K562 (cell line): Measurements from ENCODE around the gene COPS6. TPM values are rescaled to one million over a fixed set of nuclear protein-coding genes. Genes with fewer than 3 reads are reported as not detected.

Experiments
- ATAC-seq: fragments of 200-7000 bp; cut with Tn5 transposase; 3 replicates; pipeline ENCODE4 v1.9.1; 2020; ENCODE audit warnings: moderate library complexity
- BruUV-seq: library from RNA; stranded (reverse); fragments of 400-500 nt; replicated peaks from 2 replicates; lab custom pipeline; 2021; lab: Mats Ljungman, UMichigan
- CTCF ChIA-PET: fragments of 300-600 bp; formaldehyde crosslinking; extraction: SDS; loops from one replicate; lab custom pipeline; 2021; ENCODE audit warnings: low intra/inter-chr PET ratio; lab: Yijun Ruan, JAX
- POLR2A ChIA-PET: fragments of 300-600, 350-650 bp; sonication (Branson Sonifier 250); formaldehyde crosslinking; extraction: SDS; loops from one replicate; lab custom pipeline; 2021; ENCODE audit warnings: antibody characterized with exemption, inconsistent platforms; lab: Yijun Ruan, JAX
- DNase-seq, 4 experiments: peaks; one replicate each; pipeline versions ENCODE4 v3.0.0 to v3.0.0-alpha.2; 2011 to 2018; ENCODE audit warnings: low spot score in 3 of 4, mixed read lengths in 3 of 4; ENCODE audit errors: extremely low read depth in 1 of 4
- FAIRE-seq: peaks from 2 replicates; lab custom pipeline; 2011; peaks lifted over from hg19 to GRCh38; lab: Jason Lieb, UNC
- H2AFZ ChIP-seq: 2 replicates; pipeline ENCODE4 v1.6.0; 2011; ENCODE audit warnings: low read depth, low read length, control low read depth, inconsistent platforms
- H3K27ac ChIP-seq: fragments of 200-600 bp; 3 replicates; pipeline ENCODE4 v1.8.0; 2011; ENCODE audit warnings: low read depth, mild to moderate bottlenecking, control low read depth, inconsistent platforms, low read length, moderate library complexity, mixed read lengths; ENCODE audit errors: extremely low read depth
- H3K27me3 ChIP-seq, 2 experiments: fragments of 300-600 bp in 1 of 2; 2 replicates in 1 of 2; 3 replicates in 1 of 2; pipeline versions ENCODE4 v1.6.0 to v1.8.0; 2011; ENCODE audit warnings: inconsistent platforms in 2 of 2, low read length in 2 of 2, mild to moderate bottlenecking in 1 of 2, mixed read lengths in 1 of 2, moderate library complexity in 1 of 2; ENCODE audit not compliant: control insufficient read depth in 2 of 2, insufficient read depth in 2 of 2
- H3K36me3 ChIP-seq: fragments of 300-600 bp; 3 replicates; pipeline ENCODE4 v1.8.0; 2011; ENCODE audit warnings: mild to moderate bottlenecking, low read length, inconsistent platforms; ENCODE audit not compliant: control insufficient read depth, insufficient read depth
- H3K4me1 ChIP-seq, 2 experiments: fragments of 200-600 bp in 1 of 2; replicated peaks in 1 of 2; 2 replicates in 1 of 2; 3 replicates in 1 of 2; pipeline versions ENCODE4 v1.5.1 to v1.8.0; 2011; ENCODE audit warnings: inconsistent platforms in 2 of 2, low read length in 2 of 2, mild to moderate bottlenecking in 1 of 2, mixed read lengths in 1 of 2, moderate library complexity in 1 of 2; ENCODE audit not compliant: control insufficient read depth in 2 of 2, insufficient read depth in 2 of 2
- H3K4me2 ChIP-seq: 2 replicates; pipeline ENCODE4 v1.6.1; 2011; ENCODE audit warnings: low read length, control low read depth, inconsistent platforms, mixed read lengths; ENCODE audit not compliant: insufficient read depth
- H3K4me3 ChIP-seq: fragments of 200-600 bp; sonication (generic), shearing (Covaris generic); 2 replicates; pipeline ENCODE4 v1.5.1; 2016; ENCODE audit warnings: control low read depth, inconsistent platforms
- H3K79me2 ChIP-seq: fragments of 200-600 bp; 3 replicates; pipeline ENCODE4 v1.8.0; 2011; ENCODE audit warnings: low read length, inconsistent platforms; ENCODE audit not compliant: control insufficient read depth, insufficient read depth
- H3K9ac ChIP-seq, 2 experiments: 2 replicates each; pipeline versions ENCODE4 v1.6.0 to v1.6.1; 2011; ENCODE audit warnings: low read depth in 2 of 2, low read length in 2 of 2, control low read depth in 1 of 2, inconsistent platforms in 1 of 2, mild to moderate bottlenecking in 1 of 2, mixed read lengths in 1 of 2; ENCODE audit not compliant: insufficient read depth in 1 of 2
- H3K9me1 ChIP-seq: one replicate; pipeline ENCODE4 v1.6.0; 2011; ENCODE audit warnings: inconsistent platforms, mild to moderate bottlenecking, low read length, moderate library complexity; ENCODE audit not compliant: control insufficient read depth, insufficient read depth
- H3K9me3 ChIP-seq: replicated peaks from 2 replicates; pipeline ENCODE4 v1.5.1; 2011; ENCODE audit warnings: low read depth, low read length, inconsistent platforms; ENCODE audit not compliant: control insufficient read depth, insufficient read depth
- H4K20me1 ChIP-seq: replicated peaks from 2 replicates; pipeline ENCODE4 v1.6.1; 2011; ENCODE audit warnings: low read length, inconsistent platforms, mixed read lengths; ENCODE audit not compliant: control insufficient read depth, insufficient read depth
- ATF2 ChIP-seq: sonication (generic); formaldehyde crosslinking; IDR thresholded peaks from 2 replicates; pipeline ENCODE4 v1.8.1; 2022; ENCODE audit warnings: missing genetic modification reagents
- E4F1 ChIP-seq: fragments of 250-450 bp; sonication (Bioruptor Pico); IDR thresholded peaks from 2 replicates; pipeline ENCODE4 v1.5.0; 2021; ENCODE audit warnings: mild to moderate bottlenecking, borderline replicate concordance
- FIP1L1 ChIP-seq: fragments of 200-400 bp; formaldehyde crosslinking; IDR thresholded peaks from 2 replicates; pipeline ENCODE4 v1.6.1; 2018; ENCODE audit warnings: mild to moderate bottlenecking, low read depth, low read length; ENCODE audit not compliant: poor library complexity, severe bottlenecking
- KDM2B ChIP-seq: fragments of 250-450 bp; sonication (Bioruptor Pico); IDR thresholded peaks from 2 replicates; pipeline ENCODE4 v1.8.0; 2021; ENCODE audit warnings: mild to moderate bottlenecking, moderate library complexity
- KLF1 ChIP-seq: fragments of 450-650 bp; IDR thresholded peaks from 2 replicates; pipeline ENCODE4 v1.6.1; 2016; ENCODE audit warnings: missing genetic modification characterization, missing compliant biosample characterization
- REST ChIP-seq, 2 experiments: fragments of 450-650 bp; formaldehyde crosslinking in 1 of 2; IDR thresholded peaks; 2 replicates each; pipeline versions ENCODE4 v1.4.0 to v1.6.1; 2014 to 2020; ENCODE audit warnings: mild to moderate bottlenecking in 2 of 2, borderline replicate concordance in 1 of 2, low read depth in 1 of 2
- RFX1 ChIP-seq: fragments of 450-650 bp; IDR thresholded peaks from 2 replicates; pipeline ENCODE4 v1.6.1; 2016; ENCODE audit warnings: mild to moderate bottlenecking, moderate library complexity
- SNIP1 ChIP-seq: fragments of 450-650 bp; IDR thresholded peaks from 2 replicates; pipeline ENCODE4 v1.7.1; 2017; ENCODE audit warnings: low read depth, mild to moderate bottlenecking
- ZNF3 ChIP-seq: fragments of 250-450 bp; sonication (Bioruptor Pico); IDR thresholded peaks from 2 replicates; pipeline ENCODE4 v1.5.0; 2021; ENCODE audit warnings: mild to moderate bottlenecking, moderate library complexity
- WGBS: fragments of 100-300 bp; shearing (Covaris generic); methylation state at CpG from one replicate; pipeline ENCODE4 v1.1.6; 2016; ENCODE audit warnings: low coverage, mixed read lengths; ENCODE audit not compliant: insufficient coverage; ENCODE audit errors: missing lambda C conversion rate; 5-methylcytosine and 5-hydroxymethylcytosine counted together
- in situ Hi-C: fragments of 300-500 bp; cut with MboI; formaldehyde crosslinking; loops from 4 replicates; pipeline ENCODE4 v1.15.0; 2018; ENCODE audit warnings: inconsistent platforms, mixed read lengths
- intact Hi-C: fragments of 100-400 bp; cut with micrococcal nuclease; formaldehyde crosslinking; loops from 2 replicates; pipeline ENCODE4 v1.14.2; 2022
- polyA plus RNA-seq, 8 experiments: library from polyadenylated mRNA; depleted of rRNA in 4 of 8; stranded (reverse) in 5 of 8; unstranded in 3 of 8; fragments of >200 nt; fragmentation: Nextera tagmentation in 2 of 8; fragmentation: Illumina TruSeq in 1 of 8; extraction: Ambion mirVana in 2 of 8; extraction: Trizol in 1 of 8; gene quantifications; 2 replicates each; pipeline versions ENCODE4 v1.2.1 to v1.2.3, GENCODE V29; 2011 to 2014; ENCODE audit warnings: inconsistent platforms in 1 of 8, missing spikeins in 1 of 8
- total RNA-seq, 7 experiments: library from RNA; depleted of rRNA in 6 of 7; stranded (reverse); fragments of >200 nt in 6 of 7; fragmentation: Illumina TruSeq in 2 of 7; extraction: Trizol in 2 of 7; gene quantifications; 2 replicates each; pipeline versions ENCODE4 v1.2.1 to v1.2.3, GENCODE V29; 2011 to 2021; ENCODE audit warnings: low replicate concordance in 1 of 7

Gene COPS6
- total and polyA plus RNA-seq, 9 of the 15 experiments (the other 6 are each of a cell fraction or from before 2014, with no cell fraction given), result 63.0 to 331 (median 168) TPM

GRCh38 chr7:100132697-100133151, 44.0 kb downstream of the COPS6 start:
- no peak overlapping the region for H3K27ac ChIP-seq
- H3K79me2 ChIP-seq, result peaks cover 3% of the 10 kb centered on the region; the same call in 2 of the 3 replicates
- in situ Hi-C loops (loop anchor here (5.0 kb wide), 2 partner anchors 80 to 215 kb away; no protein-coding TSS in a partner anchor), intact Hi-C loops (loop anchor here (1.0 to 2.0 kb wide), 4 partner anchors 56 to 274 kb away; no protein-coding TSS in a partner anchor)
- H3K4me2 ChIP-seq, result peak overlapping the region; percentile 47
- H2AFZ ChIP-seq, result peak overlapping the region; percentile 61
- ATAC-seq (peak; percentile 93), DNase-seq (peak; percentile 76 to 87 (median 84)), FAIRE-seq (peak; percentile 93)
- H3K4me1 ChIP-seq, result peaks cover 10% of the 10 kb centered on the region in 2 experiments
- H3K36me3 ChIP-seq, result no peaks in the 10 kb centered on the region
- no peaks in the 10 kb centered on the region for H3K9me1 ChIP-seq
- POLR2A ChIA-PET, result interaction anchor here (0.7 to 3.8 kb wide), 10 partner anchors 9 to 297 kb away, joined by 3 to 13 read pairs (median 3); partner anchors contain the start of genes GPC2, LAMTOR4 and MEPCE
- H4K20me1 ChIP-seq, result no peaks in the 10 kb centered on the region
- H3K9ac ChIP-seq, result no peak overlapping the region; a peak in 1 of 4 replicates
- no peaks in the 10 kb centered on the region for H3K9me3 ChIP-seq
- CTCF ChIA-PET, result interaction anchor here (0.6 to 4.8 kb wide), 8 partner anchors 44 to 351 kb away, joined by 3 to 54 read pairs (median 4); partner anchors contain the start of genes COPS6 and NYAP1
- H3K27me3 ChIP-seq, result no peaks in the 10 kb centered on the region; a peak in 2 of 5 replicates
- BruUV-seq, result no TSS peak
- H3K4me3 ChIP-seq, result no peak overlapping the region
- WGBS, result 4% methylated on average over 3 of the region's 3 CpGs
- TF ChIP-seq ATF2, result no peak
- no peak for TF ChIP-seq RFX1
- TF ChIP-seq REST (IDR thresholded peaks at IDR 0.05; ENCODE audit: borderline replicate concordance), result peak; percentile 94
- TF ChIP-seq REST (CRISPR knock-in tag; IDR thresholded peaks at IDR 0.05; ENCODE audit: low read depth), result no peak
- no peak for TF ChIP-seq SNIP1
- TF ChIP-seq KDM2B (CRISPR knock-in tag), result no peak
- TF ChIP-seq KLF1, result no peak
- TF ChIP-seq FIP1L1, result no peak
- TF ChIP-seq E4F1 (CRISPR knock-in tag), result no peak
- TF ChIP-seq ZNF3 (CRISPR knock-in tag), result no peak
